ENCODE results near the gene PNPLA8.

Gene PNPLA8

GRCh38 chr7:108442039-108442568 is 83.8 kb downstream of the PNPLA8 start:
- DNase-seq (ENCODE audit: low spot score), result no peak

DNA sequence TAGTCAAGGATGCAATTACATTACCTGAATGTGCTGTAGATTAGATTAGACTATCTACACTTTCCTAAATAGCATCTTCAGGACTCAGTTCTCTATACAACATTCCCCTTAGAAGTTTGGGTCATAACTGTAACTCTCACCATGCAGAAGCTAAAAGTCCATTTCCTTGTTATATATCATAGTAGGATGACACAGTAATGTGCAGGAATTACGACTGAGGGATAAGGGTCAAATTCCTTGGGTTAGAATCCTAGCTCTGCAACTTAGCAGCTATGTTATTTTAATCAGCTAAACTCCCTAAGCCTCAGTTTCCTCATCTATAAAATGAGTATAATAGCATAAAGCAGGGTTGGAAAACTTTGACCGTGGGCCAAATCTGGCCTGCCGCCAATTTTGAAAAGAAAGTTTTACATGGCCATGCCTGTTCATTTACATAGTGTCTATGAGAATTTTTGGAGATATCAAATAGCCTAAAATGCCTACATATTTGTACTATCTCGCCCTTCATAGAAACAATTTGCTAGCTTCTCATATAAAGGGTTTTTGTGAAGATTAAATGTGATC is 84.5 kb downstream of the PNPLA8 start:
- no peak for DNase-seq (ENCODE audit: low spot score)

- no peak for DNase-seq (ENCODE audit: low spot score)
Measured at GRCh38 chr7:108440613-108441012, 85.3 kb downstream of the PNPLA8 start.

DNA sequence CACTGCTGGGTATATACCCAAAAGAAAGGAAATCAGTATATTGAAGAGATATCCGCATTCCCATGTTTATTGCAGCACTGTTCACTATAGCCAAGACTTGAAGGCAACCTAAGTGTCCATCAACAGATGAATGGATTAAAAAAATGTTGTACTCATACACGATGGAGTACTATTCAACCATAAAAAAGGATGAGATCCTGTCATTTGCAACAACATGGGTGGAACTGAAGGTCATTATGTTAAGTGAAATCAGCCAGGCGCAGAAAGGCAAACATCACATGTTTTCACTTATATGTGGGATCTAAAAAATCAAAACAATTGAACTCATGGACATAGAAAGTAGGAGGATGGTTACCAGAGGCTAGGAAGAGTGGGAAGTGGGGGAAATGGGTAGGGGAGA is 89.0 kb downstream of the PNPLA8 start:
- DNase-seq (ENCODE audit: low spot score), result no peak

DNA sequence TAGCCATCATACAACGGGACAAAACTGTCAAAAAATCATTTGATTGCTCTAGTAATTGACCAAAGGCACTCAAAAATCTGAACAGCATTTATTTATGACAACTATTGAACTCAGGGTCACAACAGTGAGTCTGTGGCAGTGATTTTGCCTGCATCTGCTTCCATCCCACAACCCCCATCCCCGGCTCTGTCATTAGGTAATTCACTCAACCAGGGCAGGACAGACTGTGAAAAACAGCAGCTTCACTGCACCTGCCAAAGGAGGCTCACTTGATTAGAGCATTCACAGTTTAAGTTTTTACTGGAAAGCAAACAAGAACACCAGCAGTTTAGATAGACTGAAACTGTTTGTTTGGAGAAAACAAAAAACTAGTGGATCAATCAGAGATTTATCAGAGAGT is 91.9 kb downstream of the PNPLA8 start:
- no peak for DNase-seq (ENCODE audit: low spot score)

GRCh38 chr7:108431099-108431498 is 94.8 kb downstream of the PNPLA8 start:
- DNase-seq (ENCODE audit: low spot score), result no peak

- no peak for DNase-seq (ENCODE audit: low spot score)
Measured at GRCh38 chr7:108430664-108431063, 95.3 kb downstream of the PNPLA8 start.

DNA sequence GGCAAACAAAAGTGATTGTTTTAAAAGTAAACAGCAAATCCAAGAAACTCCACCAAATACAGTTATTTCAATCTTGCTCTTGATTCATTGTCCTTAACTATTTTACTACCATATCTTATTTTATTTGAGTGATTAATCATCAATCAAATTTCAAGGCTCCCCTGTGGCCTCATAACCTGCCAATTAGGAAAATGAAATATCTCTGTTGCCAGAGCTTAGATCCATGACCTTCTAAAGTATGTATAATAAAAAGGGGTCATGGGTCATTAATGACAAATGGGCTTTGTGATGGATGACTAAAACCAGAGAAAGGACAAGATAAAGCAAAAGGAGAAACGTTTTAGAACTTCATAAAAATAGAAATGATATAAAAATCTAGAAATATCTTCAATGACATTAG is 98.2 kb downstream of the PNPLA8 start:
- no peak for DNase-seq (ENCODE audit: low spot score)

- no peak for DNase-seq (ENCODE audit: low spot score)
Measured at GRCh38 chr7:108425714-108426275, 100.1 kb downstream of the PNPLA8 start.

- no peak for DNase-seq (ENCODE audit: low spot score)
Measured at GRCh38 chr7:108424013-108424412, 101.9 kb downstream of the PNPLA8 start.

DNA sequence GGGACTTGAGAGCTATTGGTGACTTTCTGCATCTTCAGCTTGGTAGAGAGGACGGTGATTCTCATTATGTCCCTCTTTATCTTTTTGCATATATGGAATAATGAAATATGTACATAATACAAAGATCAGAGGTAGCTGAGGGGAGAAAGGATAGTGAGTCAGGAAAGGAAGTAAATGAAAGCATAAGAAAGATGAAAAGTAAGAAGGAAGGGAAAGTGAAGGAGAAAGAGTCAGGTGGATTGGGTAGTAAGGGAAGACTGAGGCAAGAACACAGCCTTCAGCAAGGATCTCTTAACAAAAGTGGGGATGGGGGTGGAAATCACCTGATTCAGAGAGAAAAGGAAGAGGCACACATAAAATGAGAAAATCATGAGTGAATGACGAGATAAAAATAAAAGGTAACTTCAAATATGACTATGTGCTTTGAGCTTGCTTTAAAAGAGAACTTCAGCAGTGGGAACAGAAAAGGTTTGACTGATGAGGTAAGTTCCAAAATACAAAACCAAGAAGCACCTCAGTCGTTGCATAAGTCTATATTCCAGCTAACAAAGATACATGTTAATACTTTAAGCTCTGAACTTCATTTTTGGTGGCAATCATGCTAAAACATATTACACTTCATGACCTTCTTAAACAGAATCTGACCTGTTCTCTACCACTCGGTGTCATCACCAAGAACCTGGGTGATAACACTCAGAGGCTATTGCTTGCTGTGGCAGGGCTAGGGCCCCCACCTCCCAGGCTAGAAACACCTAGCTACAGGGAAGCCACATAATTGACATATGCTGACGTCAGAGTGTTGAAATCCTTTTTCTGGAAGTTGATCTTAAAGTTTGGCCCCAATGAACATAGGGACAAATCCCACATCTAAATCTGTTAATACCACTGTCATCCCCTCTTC is 102.6 kb downstream of the PNPLA8 start:
- no peak for DNase-seq (ENCODE audit: low spot score)

DNA sequence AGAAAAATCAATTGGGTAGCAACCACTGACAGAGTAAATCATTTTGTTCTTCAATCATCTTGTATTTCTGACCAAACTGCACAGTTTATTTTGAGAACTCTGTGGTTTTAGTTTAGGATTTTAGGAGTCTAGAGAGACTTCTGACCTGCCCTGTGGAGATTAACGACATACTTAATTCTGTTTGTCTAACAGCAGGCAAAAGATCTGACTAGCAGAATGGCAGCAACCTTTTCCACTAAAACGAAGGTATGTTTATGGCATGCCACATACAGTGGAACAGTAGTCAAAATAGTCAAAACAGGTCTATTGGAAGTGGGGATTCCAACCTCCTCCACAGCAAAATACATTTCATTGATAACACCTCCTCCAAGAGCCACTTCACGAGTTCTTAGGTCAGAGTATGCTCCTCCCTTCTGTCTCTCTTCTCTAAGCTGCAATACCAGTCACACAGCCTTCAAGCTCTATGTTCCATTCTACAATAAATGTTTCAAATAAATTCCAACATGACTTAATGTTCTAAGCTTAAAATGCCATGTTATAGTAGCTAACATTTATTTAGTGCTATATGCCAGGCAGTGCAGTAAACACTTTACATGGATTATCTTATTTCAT is 104.1 kb downstream of the PNPLA8 start:
- DNase-seq (ENCODE audit: low spot score), result no peak
